Keratinocyte (primary cell): ENCODE measurements around the gene ABCC4. TPM values are rescaled to one million over a fixed set of nuclear protein-coding genes. Genes with fewer than 3 reads are reported as not detected.

Source experiments
- DNase-seq: peaks from one replicate; pipeline ENCODE4 v3.0.0-alpha.2; 2011; ENCODE audit warnings: low read depth, missing footprints, low spot score
- FAIRE-seq: peaks from 2 replicates; lab custom pipeline; 2011; peaks lifted over from hg19 to GRCh38; lab: Jason Lieb, UNC
- H2AFZ ChIP-seq: 2 replicates; pipeline ENCODE4 v1.6.0; 2012; ENCODE audit warnings: low read length, control low read depth, inconsistent platforms; ENCODE audit not compliant: control insufficient read depth
- H3K27ac ChIP-seq: 2 replicates; pipeline ENCODE4 v1.5.1; 2011; ENCODE audit warnings: low read length; ENCODE audit not compliant: control insufficient read depth, insufficient read depth
- H3K27me3 ChIP-seq: 3 replicates; pipeline ENCODE4 v1.6.0; 2011; ENCODE audit warnings: low read length; ENCODE audit not compliant: control insufficient read depth, insufficient read depth; ENCODE audit errors: extremely low read depth
- H3K36me3 ChIP-seq, 2 experiments: 2 replicates in 1 of 2; 3 replicates in 1 of 2; pipeline ENCODE4 v1.5.1; 2011; ENCODE audit warnings: low read length in 2 of 2, mild to moderate bottlenecking in 1 of 2; ENCODE audit not compliant: control insufficient read depth in 2 of 2, insufficient read depth in 2 of 2; ENCODE audit errors: extremely low read depth in 1 of 2
- H3K4me1 ChIP-seq: 3 replicates; pipeline ENCODE4 v1.5.1; 2011; ENCODE audit warnings: low read length; ENCODE audit not compliant: control insufficient read depth, insufficient read depth; ENCODE audit errors: extremely low read depth
- H3K4me2 ChIP-seq: 3 replicates; pipeline ENCODE4 v1.6.0; 2011; ENCODE audit warnings: low read depth, low read length; ENCODE audit not compliant: control insufficient read depth, insufficient read depth; ENCODE audit errors: extremely low read depth
- H3K4me3 ChIP-seq, 3 experiments: fragments of 200-600 bp in 1 of 3; sonication (generic) in 1 of 3; 2 replicates in 2 of 3; 3 replicates in 1 of 3; pipeline ENCODE4 v1.5.1; 2011 to 2016; ENCODE audit warnings: low read length in 3 of 3, mild to moderate bottlenecking in 3 of 3, control low read depth in 2 of 3, inconsistent platforms in 1 of 3, low read depth in 1 of 3, mixed read lengths in 1 of 3, mixed run types in 1 of 3, moderate library complexity in 1 of 3; ENCODE audit not compliant: control insufficient read depth in 2 of 3, insufficient read depth in 2 of 3; ENCODE audit errors: extremely low read depth in 1 of 3
- H3K79me2 ChIP-seq: 2 replicates; pipeline ENCODE4 v1.6.0; 2012; ENCODE audit warnings: low read length; ENCODE audit not compliant: control insufficient read depth, insufficient read depth
- H3K9ac ChIP-seq: 3 replicates; pipeline ENCODE4 v1.6.0; 2011; ENCODE audit warnings: low read length; ENCODE audit not compliant: control insufficient read depth, insufficient read depth; ENCODE audit errors: extremely low read depth
- H3K9me1 ChIP-seq: 3 replicates; pipeline ENCODE4 v1.6.0; 2011; ENCODE audit warnings: low read length; ENCODE audit not compliant: control insufficient read depth, insufficient read depth; ENCODE audit errors: extremely low read depth
- H3K9me3 ChIP-seq: 2 replicates; pipeline ENCODE4 v1.5.1; 2012; ENCODE audit warnings: low read depth, low read length; ENCODE audit not compliant: control insufficient read depth
- H4K20me1 ChIP-seq: 3 replicates; pipeline ENCODE4 v1.6.0; 2011; ENCODE audit warnings: low read length; ENCODE audit not compliant: control insufficient read depth, insufficient read depth; ENCODE audit errors: extremely low read depth
- CTCF ChIP-seq, 3 experiments: IDR thresholded peaks in 1 of 3; conservative IDR thresholded peaks in 1 of 3; optimal IDR thresholded peaks in 1 of 3; 2 replicates in 2 of 3; 3 replicates in 1 of 3; pipeline versions ENCODE3 to v1.5.1; 2011; ENCODE audit warnings: low read length in 3 of 3, mild to moderate bottlenecking in 3 of 3, moderate library complexity in 2 of 3, control low read depth in 1 of 3, inconsistent platforms in 1 of 3; ENCODE audit not compliant: insufficient read depth in 2 of 3; ENCODE audit errors: extremely low read depth in 1 of 3
- EZH2 ChIP-seq: IDR thresholded peaks from one replicate; pipeline ENCODE4 v1.6.1; 2012; ENCODE audit warnings: inconsistent platforms, mild to moderate bottlenecking, low read length, moderate library complexity
- dilution Hi-C: fragments of 300-500 bp; cut with MboI; formaldehyde crosslinking; loops from one replicate; pipeline ENCODE4 v1.7.0; 2020; ENCODE audit warnings: low sequenced_read_pairs; ENCODE audit not compliant: extremely low pct_ligation_motif_present
- polyA plus RNA-seq, 5 experiments: library from polyadenylated mRNA; depleted of rRNA in 3 of 5; stranded (reverse) in 3 of 5; stranded (forward) in 1 of 5; unstranded in 1 of 5; fragments of >200 nt; gene quantifications; 1 replicate in 1 of 5; 2 replicates in 3 of 5; 3 replicates in 1 of 5; pipeline versions ENCODE4 v1.2.1 to v1.2.3, GENCODE V29; 2011 to 2012; ENCODE audit warnings: missing spikeins in 2 of 5, low read depth in 1 of 5, low replicate concordance in 1 of 5

The ABCC4 gene
- polyA plus RNA-seq, 1 donor (not counting 4 experiments of a cell fraction or from before 2014, with no cell fraction given): 13.8 TPM

GRCh38 chr13:95235199-95235756, 66.0 kb downstream of the ABCC4 start:
- no peak overlapping the region for H2AFZ ChIP-seq
- no peak overlapping the region for H3K9ac ChIP-seq
- no peaks in the 10 kb centered on the region for H3K9me1 ChIP-seq
- no peak overlapping the region for H3K4me2 ChIP-seq
- no peak for DNase-seq
- dilution Hi-C loops: no loop called here
- H3K4me3 ChIP-seq: no peak overlapping the region
- H3K79me2 ChIP-seq: no peaks in the 10 kb centered on the region
- TF ChIP-seq EZH2 (no peak), CTCF (optimal IDR thresholded peaks at IDR 0.05 in 1 of 3, IDR thresholded peaks at IDR 0.05 in 1 of 3, conservative IDR thresholded peaks at IDR 0.05 in 1 of 3; ENCODE audit: extremely low read depth in 1 of 3, insufficient read depth in 2 of 3, low read length in 3 of 3) (no peak)
- peaks cover 0 to 2% of the 10 kb centered on the region in 2 experiments for H3K36me3 ChIP-seq
- no peak overlapping the region for H3K27ac ChIP-seq
- H3K9me3 ChIP-seq: no peaks in the 10 kb centered on the region
- H3K4me1 ChIP-seq: no peaks in the 10 kb centered on the region
- no peaks in the 10 kb centered on the region for H3K27me3 ChIP-seq
- H4K20me1 ChIP-seq: no peaks in the 10 kb centered on the region
- no peak for FAIRE-seq

- Histone ChIP-seq H3K36me3 (peaks cover 0 to 2% of the 10 kb centered on the region in 2 experiments), H3K4me2 (no peak overlapping the region), H3K9ac (no peak overlapping the region), H3K79me2 (no peaks in the 10 kb centered on the region), H2AFZ (no peak overlapping the region), H3K27me3 (no peaks in the 10 kb centered on the region), H4K20me1 (no peaks in the 10 kb centered on the region), H3K4me1 (no peaks in the 10 kb centered on the region), H3K27ac (no peak overlapping the region), H3K9me3 (no peaks in the 10 kb centered on the region), H3K9me1 (no peaks in the 10 kb centered on the region), H3K4me3 (no peak overlapping the region)
- DNase-seq (no peak), FAIRE-seq (no peak)
- dilution Hi-C loops: no loop called here
- no peak for TF ChIP-seq EZH2
- TF ChIP-seq CTCF (optimal IDR thresholded peaks at IDR 0.05 in 1 of 3, IDR thresholded peaks at IDR 0.05 in 1 of 3, conservative IDR thresholded peaks at IDR 0.05 in 1 of 3; ENCODE audit: extremely low read depth in 1 of 3, insufficient read depth in 2 of 3, low read length in 3 of 3): no peak
These were observed 67.0 kb downstream of the ABCC4 start for GRCh38 chr13:95234242-95234641.
